GM10266 (cell line): ENCODE results near the gene PSG6.
"Not testable (repeated sequence)": the region's sequence is repeated elsewhere in the genome, so short reads cannot be mapped to it uniquely, and the experiment has no call there.

ENCODE experiments used
- DNase-seq: peaks from one replicate; pipeline ENCODE4 v3.0.0; 2012; ENCODE audit errors: extremely low spot score
- CTCF ChIP-seq: IDR thresholded peaks from 2 replicates; pipeline ENCODE4 v1.5.1; 2012; ENCODE audit warnings: mild to moderate bottlenecking, low read depth; ENCODE audit not compliant: control insufficient read depth, insufficient read depth; ENCODE audit errors: missing control alignments

PSG6 gene

GRCh38 chr19:42917634-42918033 is at the start of gene PSG6:
Gene PSG6, minus strand, starts transcription at chr19:42917894. Its CDS starts 102 bp downstream, at chr19:42917792.
- not testable (repeated sequence) for DNase-seq

GRCh38 chr19:42965176-42965575 is 47.5 kb upstream of the PSG6 start:
- no peak for TF ChIP-seq CTCF
- no peak for DNase-seq

GRCh38 chr19:42961119-42961518 is 43.4 kb upstream of the PSG6 start:
- no peak for TF ChIP-seq CTCF
- DNase-seq = no peak

- not testable (repeated sequence) for DNase-seq
These were observed 34.4 kb upstream of the PSG6 start for GRCh38 chr19:42952126-42952525.

- DNase-seq = not testable (repeated sequence)
These were observed 33.8 kb upstream of the PSG6 start for GRCh38 chr19:42951476-42951875.

- no peak for TF ChIP-seq CTCF
- no peak for DNase-seq
These were observed 24.6 kb upstream of the PSG6 start for GRCh38 chr19:42942187-42942789.

GRCh38 chr19:42937107-42937506 is 19.4 kb upstream of the PSG6 start, which contains the start of gene PSG7:
Gene PSG7, minus strand, starts transcription at chr19:42937207. Its CDS starts 131 bp downstream, at chr19:42937076.
- DNase-seq = not testable (repeated sequence)

GRCh38 chr19:42934726-42935125 is 17.0 kb upstream of the PSG6 start:
- not testable (repeated sequence) for DNase-seq

- DNase-seq = not testable (repeated sequence)
These were observed 16.5 kb upstream of the PSG6 start for GRCh38 chr19:42934183-42934582.

- DNase-seq = not testable (repeated sequence)
These were observed 15.7 kb upstream of the PSG6 start for GRCh38 chr19:42933412-42933811.

- DNase-seq = not testable (repeated sequence)
These were observed 14.9 kb upstream of the PSG6 start for GRCh38 chr19:42932485-42933101.

- TF ChIP-seq CTCF = peak; percentile 24
- DNase-seq = not testable (repeated sequence)
These were observed 12.5 kb upstream of the PSG6 start for GRCh38 chr19:42930214-42930613.
